H1 (cell line): Measurements from ENCODE around the gene RHD. TPM values are rescaled to one million over a fixed set of nuclear protein-coding genes. Genes with fewer than 3 reads are reported as not detected.
A peak's percentile ranks its signal among the peaks of the same experiment; 100 is the strongest.

Experiments
- CTCF ChIA-PET: fragments of 300-600 bp; sonication (Branson Sonifier 250); formaldehyde crosslinking; loops from one replicate; lab custom pipeline; 2021; ENCODE audit not compliant: partially characterized antibody; lab: Charles Lee
- POLR2A ChIA-PET: fragments of 300-600 bp; sonication (Branson Sonifier 250); formaldehyde crosslinking; loops from one replicate; lab custom pipeline; 2021; ENCODE audit warnings: inconsistent platforms; ENCODE audit not compliant: partially characterized antibody; lab: Charles Lee
- DNase-seq, 2 experiments: peaks; one replicate each; pipeline versions ENCODE4 v3.0.0 to v3.0.0-alpha.2; 2010 to 2022; ENCODE audit warnings: low spot score in 2 of 2, low read depth in 1 of 2, mixed read lengths in 1 of 2
- FAIRE-seq: peaks from 2 replicates; lab custom pipeline; 2011; peaks lifted over from hg19 to GRCh38; lab: Jason Lieb, UNC
- H2AFZ ChIP-seq: 2 replicates; pipeline ENCODE4 v1.8.1; 2012; ENCODE audit warnings: low read length, inconsistent platforms
- H2AK5ac ChIP-seq: 2 replicates; pipeline ENCODE4 v1.6.1; 2013; ENCODE audit warnings: low read depth, low read length
- H2BK120ac ChIP-seq: replicated peaks from 2 replicates; pipeline ENCODE3; 2013; ENCODE audit warnings: low read depth, low read length, inconsistent platforms
- H2BK12ac ChIP-seq: 2 replicates; pipeline ENCODE4 v1.6.1; 2013; ENCODE audit warnings: low read depth, low read length
- H2BK15ac ChIP-seq: 2 replicates; pipeline ENCODE4 v1.6.1; 2013; ENCODE audit warnings: low read length
- H2BK20ac ChIP-seq: 2 replicates; pipeline ENCODE4 v1.6.1; 2013; ENCODE audit warnings: low read length
- H2BK5ac ChIP-seq: 2 replicates; pipeline ENCODE4 v1.6.1; 2013; ENCODE audit warnings: low read depth, low read length
- H3K14ac ChIP-seq: 2 replicates; pipeline ENCODE4 v1.6.1; 2013; ENCODE audit warnings: inconsistent platforms; ENCODE audit not compliant: insufficient read length
- H3K18ac ChIP-seq: 2 replicates; pipeline ENCODE4 v1.6.1; 2013; ENCODE audit warnings: low read length; ENCODE audit errors: extremely low read depth
- H3K23ac ChIP-seq: 2 replicates; pipeline ENCODE4 v1.6.1; 2013; ENCODE audit warnings: inconsistent platforms; ENCODE audit not compliant: insufficient read length
- H3K23me2 ChIP-seq: 2 replicates; pipeline ENCODE4 v1.6.1; 2013; ENCODE audit warnings: low read depth, low read length
- H3K27ac ChIP-seq: 2 replicates; pipeline ENCODE4 v1.6.1; 2011; ENCODE audit warnings: low read depth, low read length, inconsistent platforms
- H3K27me3 ChIP-seq, 4 experiments: replicated peaks in 1 of 4; 1 replicate in 1 of 4; 2 replicates in 3 of 4; pipeline versions ENCODE4 v1.6.1 to v1.8.1; 2011 to 2013; ENCODE audit warnings: low read length in 3 of 4, mild to moderate bottlenecking in 3 of 4, inconsistent platforms in 2 of 4, mixed read lengths in 2 of 4, moderate library complexity in 1 of 4; ENCODE audit not compliant: control insufficient read depth in 3 of 4, insufficient read depth in 3 of 4; ENCODE audit errors: extremely low read depth in 1 of 4
- H3K36me3 ChIP-seq, 4 experiments: 2 replicates each; pipeline versions ENCODE4 v1.6.1 to v1.8.1; 2011 to 2013; ENCODE audit warnings: mild to moderate bottlenecking in 4 of 4, low read length in 3 of 4, moderate library complexity in 2 of 4, control low read depth in 1 of 4, inconsistent platforms in 1 of 4; ENCODE audit not compliant: insufficient read depth in 4 of 4, control insufficient read depth in 2 of 4
- H3K4ac ChIP-seq: replicated peaks from 2 replicates; pipeline ENCODE3; 2013; ENCODE audit warnings: low read length, low read depth, mixed read lengths, inconsistent platforms; ENCODE audit not compliant: insufficient read length
- H3K4me1 ChIP-seq, 4 experiments: replicated peaks in 1 of 4; 1 replicate in 1 of 4; 2 replicates in 3 of 4; pipeline versions ENCODE4 v1.6.1 to v1.8.1; 2011 to 2013; ENCODE audit warnings: low read length in 3 of 4, inconsistent platforms in 2 of 4, mixed read lengths in 1 of 4; ENCODE audit not compliant: insufficient read depth in 4 of 4, control insufficient read depth in 3 of 4
- H3K4me2 ChIP-seq, 2 experiments: 2 replicates each; pipeline versions ENCODE4 v1.6.1 to v1.8.1; 2011 to 2013; ENCODE audit warnings: low read depth in 2 of 2, low read length in 2 of 2, control low read depth in 1 of 2, inconsistent platforms in 1 of 2, mild to moderate bottlenecking in 1 of 2; ENCODE audit not compliant: insufficient read depth in 1 of 2
- H3K4me3 ChIP-seq, 4 experiments: fragments of 200-600, 300-600 bp in 1 of 4; sonication (generic), shearing (Covaris generic), sonication (Bioruptor Twin) in 1 of 4; 2 replicates each; pipeline versions ENCODE4 v1.5.1 to v1.8.1; 2011 to 2016; ENCODE audit warnings: low read length in 4 of 4, low read depth in 3 of 4, control low read depth in 2 of 4, inconsistent platforms in 2 of 4, mild to moderate bottlenecking in 2 of 4, mixed read lengths in 1 of 4, moderate library complexity in 1 of 4; ENCODE audit not compliant: insufficient read depth in 2 of 4; ENCODE audit errors: extremely low read depth in 1 of 4
- H3K56ac ChIP-seq: replicated peaks from 2 replicates; pipeline ENCODE3; 2013; ENCODE audit warnings: low read depth, mild to moderate bottlenecking, mixed read lengths, low read length, inconsistent platforms; ENCODE audit not compliant: insufficient read length
- H3K79me1 ChIP-seq: 2 replicates; pipeline ENCODE4 v1.6.1; 2013; ENCODE audit warnings: low read depth, low read length, control low read depth
- H3K79me2 ChIP-seq, 2 experiments: 2 replicates each; pipeline versions ENCODE4 v1.6.1 to v1.8.1; 2012 to 2013; ENCODE audit warnings: low read length in 2 of 2, mild to moderate bottlenecking in 2 of 2, inconsistent platforms in 1 of 2; ENCODE audit not compliant: insufficient read depth in 2 of 2, control insufficient read depth in 1 of 2
- H3K9ac ChIP-seq, 4 experiments: replicated peaks in 1 of 4; 1 replicate in 1 of 4; 2 replicates in 3 of 4; pipeline versions ENCODE4 v1.6.1 to v1.8.1; 2011 to 2013; ENCODE audit warnings: low read depth in 3 of 4, low read length in 3 of 4, control low read depth in 2 of 4, mild to moderate bottlenecking in 2 of 4, moderate library complexity in 2 of 4, inconsistent platforms in 1 of 4; ENCODE audit errors: extremely low read depth in 1 of 4
- H3K9me3 ChIP-seq, 2 experiments: 2 replicates each; pipeline versions ENCODE4 v1.6.1 to v1.8.1; 2012 to 2013; ENCODE audit warnings: mild to moderate bottlenecking in 2 of 2, moderate library complexity in 2 of 2, control low read depth in 1 of 2, inconsistent platforms in 1 of 2, low read depth in 1 of 2, low read length in 1 of 2, mixed read lengths in 1 of 2; ENCODE audit not compliant: insufficient read depth in 2 of 2
- H4K20me1 ChIP-seq, 2 experiments: replicated peaks in 1 of 2; 2 replicates each; pipeline versions ENCODE3 to v1.8.1; 2011 to 2013; ENCODE audit warnings: inconsistent platforms in 2 of 2, low read length in 2 of 2, mild to moderate bottlenecking in 1 of 2; ENCODE audit not compliant: insufficient read depth in 2 of 2, control insufficient read depth in 1 of 2
- H4K5ac ChIP-seq: 2 replicates; pipeline ENCODE4 v1.6.1; 2013; ENCODE audit warnings: low read length, low read depth, mixed read lengths, inconsistent platforms; ENCODE audit not compliant: insufficient read length
- H4K8ac ChIP-seq: 2 replicates; pipeline ENCODE4 v1.8.0; 2013; ENCODE audit warnings: mild to moderate bottlenecking, moderate library complexity, low read length, inconsistent platforms; ENCODE audit not compliant: insufficient read depth; ENCODE audit errors: extremely low read depth
- H4K91ac ChIP-seq: replicated peaks from 2 replicates; pipeline ENCODE3; 2013; ENCODE audit warnings: low read length, mixed read lengths, inconsistent platforms; ENCODE audit not compliant: insufficient read length
- CBX8 ChIP-seq: fragments of 300-800, 300-1000 bp; sonication (generic); IDR thresholded peaks from 2 replicates; pipeline ENCODE4 v1.7.1; 2016; ENCODE audit warnings: low read depth, low read length, borderline replicate concordance
- CHD2 ChIP-seq: IDR thresholded peaks from 2 replicates; pipeline ENCODE4 v1.6.1; 2012; ENCODE audit warnings: low read length, improper control_type of control experiment
- EP300 ChIP-seq, 2 experiments: IDR thresholded peaks; 1 replicate in 1 of 2; 2 replicates in 1 of 2; pipeline ENCODE4 v1.6.1; 2011 to 2012; ENCODE audit warnings: low read depth in 2 of 2, low read length in 2 of 2, mild to moderate bottlenecking in 2 of 2, borderline replicate concordance in 1 of 2, inconsistent platforms in 1 of 2, moderate library complexity in 1 of 2
- FOSL1 ChIP-seq: IDR thresholded peaks from 2 replicates; pipeline ENCODE4 v1.6.1; 2011; ENCODE audit warnings: mild to moderate bottlenecking, low read depth, low read length, moderate library complexity; ENCODE audit not compliant: insufficient read depth
- KDM1A ChIP-seq: fragments of 200-600, 300-600 bp; sonication (generic); IDR thresholded peaks from 2 replicates; pipeline ENCODE4 v1.7.1; 2016; ENCODE audit warnings: mild to moderate bottlenecking, low read length, borderline replicate concordance
- KDM5A ChIP-seq: fragments of 200-600 bp; IDR thresholded peaks from 2 replicates; pipeline ENCODE4 v1.7.1; 2012; ENCODE audit warnings: mild to moderate bottlenecking, low read length, inconsistent platforms, mixed read lengths
- PHF8 ChIP-seq: fragments of 200-600 bp; sonication (generic); conservative IDR thresholded peaks from 2 replicates; pipeline ENCODE4 v1.7.1; 2012; ENCODE audit warnings: low read depth, mild to moderate bottlenecking, inconsistent platforms, low read length, moderate library complexity
- POLR2A ChIP-seq, 2 experiments: IDR thresholded peaks; 1 replicate in 1 of 2; 2 replicates in 1 of 2; pipeline ENCODE4 v1.6.1; 2011; ENCODE audit warnings: low read depth in 2 of 2, low read length in 2 of 2, mild to moderate bottlenecking in 2 of 2; ENCODE audit errors: control extremely low read depth in 1 of 2
- SAP30 ChIP-seq: fragments of 300-600 bp; sonication (generic); IDR thresholded peaks from 2 replicates; pipeline ENCODE4 v1.7.1; 2012; ENCODE audit warnings: low read length, moderate library complexity, mild to moderate bottlenecking, inconsistent platforms; ENCODE audit not compliant: insufficient read depth, insufficient replicate concordance
- SIRT6 ChIP-seq: IDR thresholded peaks from one replicate; pipeline ENCODE4 v1.7.1; 2012; ENCODE audit warnings: low read length, inconsistent platforms
- TAF1 ChIP-seq: IDR thresholded peaks from 2 replicates; pipeline ENCODE4 v1.6.1; 2011; ENCODE audit warnings: mild to moderate bottlenecking, low read depth, low read length
- ZNF274 ChIP-seq: IDR thresholded peaks from 2 replicates; pipeline ENCODE4 v1.7.0; 2012; ENCODE audit warnings: low read length, borderline replicate concordance; ENCODE audit errors: extremely low read depth
- WGBS, 2 experiments: shearing (Covaris generic) in 1 of 2; methylation state at CpG; one replicate each; pipeline versions ENCODE4 v1.1.6 to v1.1.7; 2013 to 2015; ENCODE audit warnings: low lambda C conversion rate in 2 of 2, mixed read lengths in 2 of 2, inconsistent platforms in 1 of 2, low coverage in 1 of 2, missing lambda C conversion rate in 1 of 2; ENCODE audit not compliant: insufficient replicate concordance in 2 of 2, insufficient coverage in 1 of 2, insufficient read length in 1 of 2; ENCODE audit errors: extremely low coverage in 1 of 2, missing lambda C conversion rate in 1 of 2; 5-methylcytosine and 5-hydroxymethylcytosine counted together
- polyA plus RNA-seq, 7 experiments: library from polyadenylated mRNA; depleted of rRNA in 3 of 7; stranded (reverse) in 5 of 7; unstranded in 2 of 7; fragments of >200 nt in 5 of 7; fragments of 200-250 nt in 2 of 7; gene quantifications; 1 replicate in 5 of 7; 2 replicates in 1 of 7; 4 replicates in 1 of 7; pipeline versions ENCODE4 v1.2.1 to v1.2.3, GENCODE V29; 2011 to 2013; ENCODE audit warnings: missing spikeins in 2 of 7, mixed read lengths in 2 of 7
- total RNA-seq: library from RNA; stranded (reverse); fragmentation: NEBNext Ultra II Directional; extraction: Animal tissue kit (Norgen Biotek cat#: 25700); gene quantifications from 2 replicates; pipeline ENCODE4 v1.2.1, GENCODE V29; 2021

RHD gene
- total and polyA plus RNA-seq, 2 of the 8 experiments (the other 6 are each of a cell fraction or from before 2014, with no cell fraction given): 0.21 TPM; not detected in 1

DNA sequence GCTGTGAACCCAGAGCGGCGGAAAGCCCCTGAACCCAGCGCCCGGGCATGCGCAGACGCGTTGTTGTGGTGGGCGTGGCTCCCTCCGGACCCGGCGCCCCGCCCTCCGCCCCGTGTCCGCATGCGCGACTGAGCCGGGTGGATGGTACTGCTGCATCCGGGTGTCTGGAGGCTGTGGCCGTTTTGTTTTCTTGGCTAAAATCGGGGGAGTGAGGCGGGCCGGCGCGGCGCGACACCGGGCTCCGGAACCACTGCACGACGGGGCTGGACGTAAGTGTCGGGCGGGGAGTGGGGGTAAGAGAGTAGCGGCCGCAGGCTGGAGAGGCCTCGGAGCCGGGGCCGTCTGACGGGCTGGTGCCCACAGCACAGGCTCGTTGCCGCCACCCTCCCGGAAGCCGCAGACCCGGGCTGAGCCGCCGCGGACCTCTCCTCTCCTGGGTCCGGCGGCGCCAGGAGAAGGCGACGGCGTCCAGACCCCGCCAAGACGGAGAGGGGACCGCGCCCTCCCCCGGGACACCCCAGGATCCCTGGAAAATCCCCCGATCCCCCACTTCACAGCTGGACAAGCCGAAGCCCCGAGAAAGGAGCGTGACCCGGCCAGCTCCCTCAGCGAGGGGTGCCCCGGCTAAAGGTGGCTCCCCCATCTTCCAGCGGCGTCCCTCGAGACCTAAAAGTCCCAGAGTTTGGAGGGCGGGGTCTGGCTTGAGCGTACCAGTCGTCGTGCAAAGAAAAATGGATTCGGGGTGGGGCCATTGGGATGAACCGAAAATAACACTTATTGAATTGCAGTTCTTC is 66.1 kb downstream of the RHD start, which contains the start of gene TMEM50A:
Gene TMEM50A (plus strand): TSS at position 147 of the 794 bp plus-strand sequence. CDS start 2,153 bp downstream, outside the sequence.
- H3K79me1 ChIP-seq: no peaks in the 10 kb centered on the region
- peaks cover 0 to 6% (median 0%) of the 10 kb centered on the region in 4 experiments; a peak in 2 of 7 replicates for H3K4me1 ChIP-seq
- H4K8ac ChIP-seq: peak within 1 kb of the TSS; percentile 95
- DNase-seq: peak; percentile 53 to 96
- H3K9ac ChIP-seq: peak within 1 kb of the TSS; percentile 79 to 95 (median 82)
- no peak within 1 kb of the TSS for H3K14ac ChIP-seq
- peaks cover 0 to 7% (median 2%) of the 10 kb centered on the region in 4 experiments; a peak in 3 of 8 replicates for H3K36me3 ChIP-seq
- peak within 1 kb of the TSS; percentile 88 for H4K5ac ChIP-seq
- ChIA-PET POLR2A (no interaction called here), CTCF (interaction anchor here (1.1 kb wide), 1 partner anchor 181 kb away, joined by 3 read pairs; no protein-coding TSS in a partner anchor)
- H4K20me1 ChIP-seq: peaks cover 0 to 1% of the 10 kb centered on the region in 2 experiments
- peak within 1 kb of the TSS; percentile 71 to 79 for H3K4me2 ChIP-seq
- H3K27me3 ChIP-seq: no peaks in the 10 kb centered on the region
- no peaks in the 10 kb centered on the region for H3K9me3 ChIP-seq
- peak within 1 kb of the TSS; percentile 92 for H3K56ac ChIP-seq
- H2BK12ac ChIP-seq: no peak within 1 kb of the TSS
- no peak for FAIRE-seq
- no peak within 1 kb of the TSS for H2AK5ac ChIP-seq
- no peak within 1 kb of the TSS for H2BK20ac ChIP-seq
- peaks cover 0 to 51% of the 10 kb centered on the region in 2 experiments; a peak in 2 of 4 replicates for H3K79me2 ChIP-seq
- H3K27ac ChIP-seq: peak within 1 kb of the TSS; percentile 89
- H2BK15ac ChIP-seq: no peak within 1 kb of the TSS
- H2BK5ac ChIP-seq: peak within 1 kb of the TSS; percentile 92
- H3K23ac ChIP-seq: no peak within 1 kb of the TSS
- 2% methylated on average over 47 of the region's 75 CpGs; no CpG with 5 or more reads in 1 of the 2 experiments for whole genome bisulfite sequencing, 2 experiments
- H3K4ac ChIP-seq: peak within 1 kb of the TSS; percentile 53
- peak within 1 kb of the TSS; percentile 40 for H4K91ac ChIP-seq
- peak within 1 kb of the TSS; percentile 51 for H3K18ac ChIP-seq
- H3K4me3 ChIP-seq: peak within 1 kb of the TSS; percentile 76 to 95 (median 88)
- H2AFZ ChIP-seq: no peak within 1 kb of the TSS; the same call in 1 of the 2 replicates
- no peaks in the 10 kb centered on the region for H3K23me2 ChIP-seq
- H2BK120ac ChIP-seq: no peak within 1 kb of the TSS
- TF ChIP-seq ZNF274 (no peak), POLR2A (IDR thresholded peaks at IDR 0.05; ENCODE audit: control extremely low read depth in 1 of 2, low read depth in 2 of 2, low read length in 2 of 2) (peak in 1 of 2 experiments; percentile 71; a peak in 2 of 3 replicates), TAF1 (peak; percentile 75), CHD2 (no peak), SAP30 (no peak), KDM1A (no peak), CBX8 (no peak), PHF8 (peak; percentile 84), SIRT6 (no peak), EP300 (IDR thresholded peaks at IDR 0.05; ENCODE audit: borderline replicate concordance in 1 of 2, low read depth in 2 of 2, low read length in 2 of 2) (no peak), KDM5A (no peak), FOSL1 (no peak)
